Liver (tissue), 9 donors: Measurements from ENCODE around the gene EMC1. TPM values are rescaled to one million over a fixed set of nuclear protein-coding genes. Genes with fewer than 3 reads are reported as not detected.
"Not testable (repeated sequence)": the region's sequence is repeated elsewhere in the genome, so short reads cannot be mapped to it uniquely, and the experiment has no call there.

Experiments
- DNase-seq: peaks from one replicate; pipeline ENCODE4 v3.0.0-alpha.2; 2017; ENCODE audit warnings: low spot score
- H3K27ac ChIP-seq, 2 donors: one replicate each; pipeline ENCODE4 v1.7.0; 2013; ENCODE audit warnings: inconsistent platforms in 2 of 2, low read length in 2 of 2, control low read depth in 1 of 2, low read depth in 1 of 2, mild to moderate bottlenecking in 1 of 2
- H3K27me3 ChIP-seq, 4 donors: one replicate each; pipeline versions ENCODE4 v1.6.1 to v1.7.0; 2013; ENCODE audit warnings: low read length in 3 of 4, inconsistent platforms in 1 of 4, mild to moderate bottlenecking in 1 of 4, moderate library complexity in 1 of 4; ENCODE audit not compliant: control insufficient read depth in 4 of 4, insufficient read depth in 4 of 4
- H3K36me3 ChIP-seq, 4 donors: one replicate each; pipeline versions ENCODE4 v1.6.1 to v1.7.0; 2013; ENCODE audit warnings: low read length in 3 of 4, mild to moderate bottlenecking in 3 of 4, low read depth in 1 of 4, moderate library complexity in 1 of 4; ENCODE audit not compliant: control insufficient read depth in 4 of 4, insufficient read depth in 3 of 4
- H3K4me1 ChIP-seq, 4 donors: one replicate each; pipeline versions ENCODE4 v1.6.1 to v1.7.0; 2013; ENCODE audit warnings: low read length in 3 of 4, mild to moderate bottlenecking in 3 of 4, moderate library complexity in 1 of 4; ENCODE audit not compliant: control insufficient read depth in 4 of 4, insufficient read depth in 4 of 4
- H3K4me3 ChIP-seq, 3 donors: one replicate each; pipeline versions ENCODE4 v1.6.1 to v1.7.0; 2013; ENCODE audit warnings: low read length in 3 of 3, control low read depth in 1 of 3, low read depth in 1 of 3, mild to moderate bottlenecking in 1 of 3
- H3K9ac ChIP-seq, 2 donors: one replicate each; pipeline ENCODE4 v1.7.0; 2013; ENCODE audit warnings: low read length in 2 of 2, mild to moderate bottlenecking in 2 of 2, moderate library complexity in 2 of 2, control low read depth in 1 of 2, low read depth in 1 of 2
- H3K9me3 ChIP-seq, 4 donors: one replicate each; pipeline versions ENCODE4 v1.6.1 to v1.7.0; 2013; ENCODE audit warnings: low read length in 3 of 4; ENCODE audit not compliant: control insufficient read depth in 4 of 4
- EGR1 ChIP-seq, 2 donors: IDR thresholded peaks; 2 replicates each; pipeline ENCODE4 v1.6.1; 2016 to 2018; ENCODE audit warnings: antibody characterized with exemption in 2 of 2, low read depth in 2 of 2
- FOXA1 ChIP-seq: IDR thresholded peaks from 2 replicates; pipeline ENCODE4 v1.6.1; 2016; ENCODE audit warnings: antibody characterized with exemption
- FOXA2 ChIP-seq: IDR thresholded peaks from 2 replicates; pipeline ENCODE4 v1.6.1; 2016; ENCODE audit warnings: antibody characterized with exemption
- HNF4A ChIP-seq, 2 donors: conservative IDR thresholded peaks; 2 replicates each; pipeline ENCODE4 v1.6.1; 2016; ENCODE audit warnings: antibody characterized with exemption in 2 of 2, mild to moderate bottlenecking in 2 of 2
- JUND ChIP-seq, 2 donors: IDR thresholded peaks; 2 replicates each; pipeline ENCODE4 v1.6.1; 2016; ENCODE audit warnings: antibody characterized with exemption in 2 of 2
- NR2F2 ChIP-seq: IDR thresholded peaks from 2 replicates; pipeline ENCODE4 v1.6.1; 2016; ENCODE audit warnings: antibody characterized with exemption
- RAD21 ChIP-seq, 2 donors: IDR thresholded peaks; 2 replicates each; pipeline ENCODE4 v1.6.1; 2016; ENCODE audit warnings: antibody characterized with exemption in 2 of 2, mild to moderate bottlenecking in 2 of 2
- RXRA ChIP-seq, 2 donors: IDR thresholded peaks; 2 replicates each; pipeline ENCODE4 v1.6.1; 2017 to 2018; ENCODE audit warnings: antibody characterized with exemption in 2 of 2, mild to moderate bottlenecking in 1 of 2
- TAF1 ChIP-seq: conservative IDR thresholded peaks from 2 replicates; pipeline ENCODE4 v1.6.1; 2016; ENCODE audit warnings: antibody characterized with exemption, mild to moderate bottlenecking
- YY1 ChIP-seq: IDR thresholded peaks from 2 replicates; pipeline ENCODE4 v1.6.1; 2016; ENCODE audit warnings: antibody characterized with exemption, mild to moderate bottlenecking
- WGBS: extraction: QIAGEN DNeasy Blood & Tissue Kit; methylation state at CpG from one replicate; pipeline ENCODE4 v1.1.7; 2013; 5-methylcytosine and 5-hydroxymethylcytosine counted together
- polyA plus RNA-seq, 2 donors: library from polyadenylated mRNA; stranded (reverse) in 1 of 2; unstranded in 1 of 2; fragments of 200-250 nt in 1 of 2; fragments of >200 nt in 1 of 2; fragmentation: Nextera tagmentation in 1 of 2; extraction: Ambion mirVana in 1 of 2; gene quantifications; one replicate each; pipeline versions ENCODE4 v1.2.1 to v1.2.3, GENCODE V29; 2013 to 2015
- total RNA-seq, 2 donors: library from RNA; depleted of rRNA; stranded (reverse); fragments of >200 nt; gene quantifications; one replicate each; pipeline ENCODE4 v1.2.3, GENCODE V29; 2014
- TF ChIP-seq, protein P1 (sequence below): IDR thresholded peaks from 2 replicates; pipeline ENCODE4 v1.6.1; 2016; ENCODE audit warnings: antibody characterized with exemption
- TF ChIP-seq, protein P2 (sequence below): fragments of 150-350 bp; IDR thresholded peaks from 2 replicates; pipeline ENCODE4 v1.5.1; 2017; ENCODE audit warnings: improper control_type of control experiment, low read depth, low read length; ENCODE audit not compliant: missing input control
- TF ChIP-seq, protein P3 (sequence below): IDR thresholded peaks from 2 replicates; pipeline ENCODE4 v1.6.1; 2016; ENCODE audit warnings: antibody characterized with exemption
- donor health status: healthy.
- donor health status: healthy.
- donor health status: healthy.
- donor health status: healthy.
- donor health status: healthy.

The EMC1 gene
- total and polyA plus RNA-seq, 4 donors = 8.0 to 33.6 (median 14.8) TPM

DNA sequence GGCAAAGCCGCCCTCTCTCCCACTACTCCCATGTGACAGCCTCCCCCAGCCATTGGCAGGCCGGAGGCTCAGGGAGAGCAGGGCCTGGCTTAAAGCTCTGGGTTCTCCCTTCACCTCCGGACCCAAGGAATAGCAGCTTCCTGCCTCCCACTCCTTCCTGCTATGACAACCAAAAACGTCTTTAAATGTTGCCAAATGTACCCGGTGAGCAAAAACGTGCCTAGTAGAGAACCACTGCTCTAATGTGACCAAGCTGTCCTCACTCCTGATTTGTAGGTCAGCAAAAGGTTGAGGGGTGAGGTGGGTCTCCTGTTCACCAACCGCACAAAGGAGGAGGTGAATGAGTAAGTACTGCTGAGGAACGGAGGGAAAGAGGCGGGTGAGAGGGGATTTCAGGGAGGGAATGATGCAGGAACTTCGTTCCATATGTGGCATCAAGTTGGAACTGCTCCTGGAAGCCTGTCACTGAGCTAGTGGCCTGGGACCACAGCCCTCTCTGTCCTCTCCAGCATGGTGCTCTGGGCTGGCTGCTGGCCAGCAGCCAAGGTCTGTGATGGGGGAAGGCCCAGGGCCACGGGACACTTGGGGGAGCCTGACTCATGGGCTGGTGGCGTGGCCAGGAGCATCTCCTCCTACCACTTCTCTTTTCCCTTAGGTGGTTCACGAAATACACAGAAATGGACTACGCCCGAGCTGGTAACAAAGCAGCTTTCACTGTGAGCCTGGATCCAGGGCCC is 6.0 kb upstream of the EMC1 start:
- Histone ChIP-seq H3K9me3 (no peaks in the 10 kb centered on the region), H3K36me3 (peaks cover 12 to 64% (median 26%) of the 10 kb centered on the region in 4 donors)
- DNase-seq = no peak

DNA sequence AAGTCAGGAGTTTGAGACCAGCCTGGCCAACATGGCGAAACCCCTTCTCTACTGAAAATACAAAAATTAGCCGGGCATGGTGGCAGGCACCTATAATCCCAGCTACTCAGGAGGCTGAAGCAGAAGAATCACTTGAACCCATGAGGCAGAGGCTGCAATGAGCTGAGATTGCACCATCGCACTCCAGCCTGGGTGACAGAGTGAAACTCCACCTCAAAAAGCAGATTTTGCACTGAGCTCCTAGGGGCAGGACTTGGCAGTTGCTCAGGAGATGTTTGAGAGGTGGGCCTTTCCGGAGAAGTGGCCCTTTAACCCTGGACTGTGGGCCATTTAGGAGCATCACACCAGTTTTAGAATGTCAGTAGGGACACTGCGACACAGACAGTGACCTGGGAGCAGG is 5.0 kb upstream of the EMC1 start:
- not testable (repeated sequence) for H3K9ac ChIP-seq, H3K27ac ChIP-seq, H3K9me3 ChIP-seq, DNase-seq, H3K27me3 ChIP-seq, H3K4me3 ChIP-seq
- H3K4me1 ChIP-seq = peaks cover 8 to 21% (median 15%) of the 10 kb centered on the region in 4 donors
- WGBS = 95% methylated on average over 5 of the region's 5 CpGs
- peaks cover 12 to 55% (median 24%) of the 10 kb centered on the region in 4 donors for H3K36me3 ChIP-seq

More for the DNA sequence above, 6.0 kb upstream of the EMC1 start:
- Histone ChIP-seq H3K4me1 (peaks cover 7 to 18% (median 14%) of the 10 kb centered on the region in 4 donors), H3K27ac (no peak overlapping the region), H3K4me3 (no peak overlapping the region), H3K27me3 (no peaks in the 10 kb centered on the region), H3K9ac (no peak overlapping the region)
- TF ChIP-seq, protein P1, sequence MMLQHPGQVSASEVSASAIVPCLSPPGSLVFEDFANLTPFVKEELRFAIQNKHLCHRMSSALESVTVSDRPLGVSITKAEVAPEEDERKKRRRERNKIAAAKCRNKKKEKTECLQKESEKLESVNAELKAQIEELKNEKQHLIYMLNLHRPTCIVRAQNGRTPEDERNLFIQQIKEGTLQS = no peak
- no peak for TF ChIP-seq NR2F2
- TF ChIP-seq YY1 = no peak
- no peak for TF ChIP-seq TAF1
- TF ChIP-seq, protein P2, sequence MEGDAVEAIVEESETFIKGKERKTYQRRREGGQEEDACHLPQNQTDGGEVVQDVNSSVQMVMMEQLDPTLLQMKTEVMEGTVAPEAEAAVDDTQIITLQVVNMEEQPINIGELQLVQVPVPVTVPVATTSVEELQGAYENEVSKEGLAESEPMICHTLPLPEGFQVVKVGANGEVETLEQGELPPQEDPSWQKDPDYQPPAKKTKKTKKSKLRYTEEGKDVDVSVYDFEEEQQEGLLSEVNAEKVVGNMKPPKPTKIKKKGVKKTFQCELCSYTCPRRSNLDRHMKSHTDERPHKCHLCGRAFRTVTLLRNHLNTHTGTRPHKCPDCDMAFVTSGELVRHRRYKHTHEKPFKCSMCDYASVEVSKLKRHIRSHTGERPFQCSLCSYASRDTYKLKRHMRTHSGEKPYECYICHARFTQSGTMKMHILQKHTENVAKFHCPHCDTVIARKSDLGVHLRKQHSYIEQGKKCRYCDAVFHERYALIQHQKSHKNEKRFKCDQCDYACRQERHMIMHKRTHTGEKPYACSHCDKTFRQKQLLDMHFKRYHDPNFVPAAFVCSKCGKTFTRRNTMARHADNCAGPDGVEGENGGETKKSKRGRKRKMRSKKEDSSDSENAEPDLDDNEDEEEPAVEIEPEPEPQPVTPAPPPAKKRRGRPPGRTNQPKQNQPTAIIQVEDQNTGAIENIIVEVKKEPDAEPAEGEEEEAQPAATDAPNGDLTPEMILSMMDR = no peak
- no peak for TF ChIP-seq FOXA1
- no peak for TF ChIP-seq JUND (IDR thresholded peaks at IDR 0.05)
- no peak for TF ChIP-seq RXRA (IDR thresholded peaks at IDR 0.05)
- no peak for TF ChIP-seq EGR1 (IDR thresholded peaks at IDR 0.05; ENCODE audit: low read depth in 2 of 2)
- TF ChIP-seq FOXA2 = no peak
- TF ChIP-seq, protein P3, sequence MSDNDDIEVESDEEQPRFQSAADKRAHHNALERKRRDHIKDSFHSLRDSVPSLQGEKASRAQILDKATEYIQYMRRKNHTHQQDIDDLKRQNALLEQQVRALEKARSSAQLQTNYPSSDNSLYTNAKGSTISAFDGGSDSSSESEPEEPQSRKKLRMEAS = no peak
- no peak for TF ChIP-seq HNF4A (conservative IDR thresholded peaks at IDR 0.05)
- WGBS = 76% methylated on average over 15 of the region's 15 CpGs

DNA sequence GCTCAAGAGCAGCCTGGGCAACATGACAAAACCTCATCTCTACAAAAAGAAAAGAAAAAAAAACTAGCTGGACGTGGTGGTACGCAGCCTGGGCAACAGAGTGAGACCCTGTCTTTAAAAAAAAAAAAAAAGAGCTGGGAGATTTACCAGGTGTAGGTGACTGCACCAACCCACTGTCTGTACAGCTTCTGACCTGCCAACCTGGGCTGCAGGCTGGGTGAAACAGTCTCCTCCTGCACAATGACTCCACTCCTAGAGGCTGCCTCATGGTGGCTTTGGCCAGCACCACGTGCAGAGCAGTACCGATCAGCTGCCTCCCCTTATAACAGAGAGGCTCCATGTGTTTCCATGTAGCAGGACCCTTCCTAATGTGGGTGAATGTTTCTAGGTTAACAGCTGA is 4.0 kb upstream of the EMC1 start:
- TF ChIP-seq RXRA (IDR thresholded peaks at IDR 0.05) = no peak
- no peak for TF ChIP-seq RAD21 (IDR thresholded peaks at IDR 0.05)
- TF ChIP-seq, protein P1 = no peak
- H3K4me1 ChIP-seq = peaks cover 8 to 28% (median 21%) of the 10 kb centered on the region in 4 donors
- 92% methylated on average over 4 of the region's 4 CpGs for WGBS

More for the DNA sequence above, 4.0 kb upstream of the EMC1 start:
- Histone ChIP-seq H3K4me3 (no peak overlapping the region), H3K27me3 (no peaks in the 10 kb centered on the region), H3K27ac (no peak overlapping the region), H3K36me3 (peaks cover 10 to 47% (median 20%) of the 10 kb centered on the region in 4 donors), H3K9ac (no peak overlapping the region), H3K9me3 (no peaks in the 10 kb centered on the region)
- DNase-seq = no peak
